Right lobe of liver (tissue), 4 donors: ENCODE data around the gene JDP2.

Experiments used
- CTCF ChIP-seq, 4 donors: fragments of 200-600 bp in 3 of 4; fragments of 450-650 bp in 1 of 4; IDR thresholded peaks; one replicate each; pipeline versions ENCODE4 v1.5.1 to v1.8.0; 2016 to 2022; ENCODE audit warnings: antibody characterized with exemption in 4 of 4, mild to moderate bottlenecking in 2 of 4
- POLR2A ChIP-seq: fragments of 450-650 bp; IDR thresholded peaks from one replicate; pipeline ENCODE4 v1.6.1; 2017; ENCODE audit warnings: antibody characterized with exemption, mild to moderate bottlenecking
- donor health status: DM: no; HTN: no; CAD: no.
- donor health status: DM: no; HTN: no; CAD: no.
- donor health status: DM: no; HTN: yes; CAD: no.

GRCh38 chr14:75446447-75446846 is 18.6 kb downstream of the JDP2 start:
- TF ChIP-seq CTCF (IDR thresholded peaks at IDR 0.05) (no peak), POLR2A (no peak)
